IPS DF 19.7 (cell line): Measurements from ENCODE around the gene PPP4R1.

ENCODE experiments used
- DNase-seq: peaks from one replicate; pipeline ENCODE4 v3.0.0-alpha.2; 2013; ENCODE audit warnings: low read depth, low spot score

The PPP4R1 gene

DNA sequence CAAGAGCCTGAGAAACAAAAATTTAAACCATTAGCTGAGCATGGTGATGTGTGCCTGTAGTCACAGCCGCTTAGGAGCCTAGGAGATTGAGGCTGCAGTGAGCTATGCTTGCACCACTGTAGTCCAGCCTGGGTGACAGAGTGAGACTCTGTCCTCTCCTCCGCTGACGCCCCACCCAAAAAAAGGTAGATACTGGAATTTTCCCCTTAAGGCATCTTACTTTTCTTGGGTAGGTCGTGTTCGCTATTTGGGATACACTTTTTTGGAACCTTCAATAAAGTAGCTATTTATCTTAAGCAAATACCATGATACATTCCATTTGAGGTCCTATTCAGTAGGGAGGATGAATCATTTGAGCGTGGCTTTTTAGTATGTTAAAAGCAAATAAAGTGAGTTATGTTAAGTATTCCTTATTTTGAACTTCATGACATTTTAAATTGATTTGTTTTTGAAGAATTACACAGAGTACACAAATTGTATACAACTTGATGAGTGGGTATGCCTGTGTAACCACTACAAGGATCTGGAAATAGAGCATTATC is 100.3 kb downstream of the PPP4R1 start:
- no peak for DNase-seq

DNA sequence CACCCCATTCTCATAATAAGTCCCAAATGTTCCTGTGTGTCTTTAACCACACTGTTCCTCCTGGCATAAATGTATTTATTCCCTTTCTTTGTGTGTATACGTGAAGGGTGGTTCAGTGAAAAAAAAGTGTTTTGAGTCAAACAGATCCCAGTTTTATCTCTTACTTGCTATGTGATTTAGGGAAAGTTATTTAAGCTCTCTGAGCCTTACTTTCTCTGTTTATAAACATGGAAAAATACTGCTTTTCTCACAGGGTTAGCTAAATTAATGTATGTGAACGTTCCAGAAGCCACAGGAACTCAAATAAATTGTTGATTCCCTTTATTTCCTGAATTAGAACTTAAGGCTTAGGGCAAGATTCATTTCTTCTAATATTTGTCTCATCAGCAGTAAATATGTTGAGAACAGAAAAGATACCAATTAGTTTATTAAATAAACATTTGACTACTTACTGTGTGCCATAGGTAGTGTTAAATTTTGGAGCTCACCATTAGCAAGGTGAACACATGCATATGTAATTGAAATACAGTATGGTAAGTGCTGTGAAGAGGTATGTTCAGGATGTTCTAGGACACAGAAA is 105.8 kb downstream of the PPP4R1 start:
- no peak for DNase-seq

DNA sequence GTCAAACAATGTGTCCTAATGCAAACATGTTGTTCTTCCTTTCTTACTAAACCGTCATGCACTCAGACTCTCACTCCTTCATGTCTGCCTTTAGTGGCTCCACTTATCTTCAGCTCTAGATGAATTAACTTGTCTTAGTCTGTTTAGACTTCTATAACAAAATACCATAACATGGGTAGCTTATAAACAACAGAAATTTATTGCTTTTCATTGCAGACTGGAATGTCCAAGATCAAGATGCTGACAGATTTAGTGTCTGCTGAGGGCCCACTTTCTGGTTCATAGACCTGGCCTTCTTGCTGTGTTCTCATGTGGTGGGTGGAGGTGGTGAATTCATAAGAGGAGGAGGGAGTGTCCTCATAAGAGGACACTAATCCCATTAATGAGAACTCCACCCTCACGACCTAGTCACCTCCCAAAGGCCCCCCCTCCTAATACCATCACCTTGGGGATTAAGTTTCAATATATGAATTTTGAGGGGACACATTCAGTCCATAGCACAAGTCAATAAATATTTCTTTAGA is 106.7 kb downstream of the PPP4R1 start:
- no peak for DNase-seq

DNA sequence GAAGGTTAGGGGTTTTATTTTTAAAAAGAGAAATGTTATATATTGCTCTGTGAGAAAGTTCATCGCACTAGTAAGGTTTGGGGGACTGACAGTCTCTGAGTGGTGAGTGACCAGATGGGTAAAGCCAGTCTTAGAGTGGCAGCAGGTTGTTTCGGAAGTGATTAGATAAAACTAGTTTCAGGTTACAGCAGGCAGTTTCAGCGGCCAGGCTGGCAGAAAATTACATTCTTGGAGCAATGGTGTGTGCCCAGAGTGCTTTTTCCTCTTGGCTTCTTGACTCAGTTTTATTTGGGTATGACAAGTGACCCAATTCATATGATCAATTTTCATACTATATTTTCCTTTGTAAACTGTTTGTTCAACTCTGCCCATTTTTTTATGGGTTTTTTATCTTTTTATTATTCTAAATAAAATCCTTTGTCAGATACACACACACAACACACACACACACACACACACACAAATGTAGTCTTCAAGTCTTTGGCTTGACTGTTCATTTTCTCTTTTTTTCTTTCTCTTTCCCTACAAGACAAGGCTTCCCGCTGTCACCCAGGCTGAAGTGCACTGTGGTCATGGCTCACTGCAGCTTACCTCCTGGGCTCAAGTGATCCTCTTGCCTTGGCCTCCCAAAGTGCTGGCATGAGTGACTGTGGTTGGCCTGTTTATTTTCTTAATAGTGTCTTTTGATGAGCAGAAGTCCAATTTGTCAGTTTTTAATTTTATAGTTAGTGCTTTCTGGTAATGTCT is 108.1 kb downstream of the PPP4R1 start:
- DNase-seq, result no peak
